Amygdala (tissue), 56 donors: Measurements from ENCODE around the gene SFXN5.
A peak's percentile ranks its signal among the peaks of the same experiment; 100 is the strongest.
"Not testable (repeated sequence)": the region's sequence is repeated elsewhere in the genome, so short reads cannot be mapped to it uniquely, and the experiment has no call there.

Experiments used
- DNase-seq, 56 donors: peaks; one replicate each; lab custom pipeline; 2025; lab: John Stamatoyannopoulos, UW

The SFXN5 gene

GRCh38 chr2:73080321-73081131 lies 9.0 kb upstream of the SFXN5 start:
- no peak for DNase-seq

GRCh38 chr2:73079636-73080035 lies 8.1 kb upstream of the SFXN5 start:
- DNase-seq, result no peak

- no peak for DNase-seq
Observed at GRCh38 chr2:73078457-73079411, 7.2 kb upstream of the SFXN5 start.

- DNase-seq, result no peak
Observed at GRCh38 chr2:73077424-73077795, 5.9 kb upstream of the SFXN5 start.

- DNase-seq, result no peak
Observed at GRCh38 chr2:73076701-73077423, 5.3 kb upstream of the SFXN5 start.

- peak in 36 of 56 donors; percentile 17 to 85 (median 46) for DNase-seq
Observed at GRCh38 chr2:73075477-73076373, 4.2 kb upstream of the SFXN5 start.

GRCh38 chr2:73074110-73075069 lies 2.9 kb upstream of the SFXN5 start:
- DNase-seq, result no peak

GRCh38 chr2:73072416-73072815 lies 904 bp upstream of the SFXN5 start:
- no peak for DNase-seq

- peak in 6 of 56 donors; percentile 39 to 71 (median 43) for DNase-seq
Observed at GRCh38 chr2:73072129-73072395, 550 bp upstream of the SFXN5 start.

- peak in 4 of 56 donors; percentile 43 to 56 (median 50) for DNase-seq
Observed at GRCh38 chr2:73070643-73071359, 711 bp downstream of the SFXN5 start.

- peak in 5 of 56 donors; percentile 19 to 53 (median 33) for DNase-seq
Observed at GRCh38 chr2:73069855-73070642, 1.5 kb downstream of the SFXN5 start.

GRCh38 chr2:73069041-73069854 lies 2.3 kb downstream of the SFXN5 start:
- DNase-seq, result no peak

GRCh38 chr2:73068147-73068546 lies 3.4 kb downstream of the SFXN5 start:
- no peak for DNase-seq

- DNase-seq, result no peak
Observed at GRCh38 chr2:73067043-73067442, 4.5 kb downstream of the SFXN5 start.

- DNase-seq, result not testable (repeated sequence)
Observed at GRCh38 chr2:73065070-73065469, 6.4 kb downstream of the SFXN5 start.
